ENCODE measurements around the gene HS1BP3.

The HS1BP3 gene

DNA sequence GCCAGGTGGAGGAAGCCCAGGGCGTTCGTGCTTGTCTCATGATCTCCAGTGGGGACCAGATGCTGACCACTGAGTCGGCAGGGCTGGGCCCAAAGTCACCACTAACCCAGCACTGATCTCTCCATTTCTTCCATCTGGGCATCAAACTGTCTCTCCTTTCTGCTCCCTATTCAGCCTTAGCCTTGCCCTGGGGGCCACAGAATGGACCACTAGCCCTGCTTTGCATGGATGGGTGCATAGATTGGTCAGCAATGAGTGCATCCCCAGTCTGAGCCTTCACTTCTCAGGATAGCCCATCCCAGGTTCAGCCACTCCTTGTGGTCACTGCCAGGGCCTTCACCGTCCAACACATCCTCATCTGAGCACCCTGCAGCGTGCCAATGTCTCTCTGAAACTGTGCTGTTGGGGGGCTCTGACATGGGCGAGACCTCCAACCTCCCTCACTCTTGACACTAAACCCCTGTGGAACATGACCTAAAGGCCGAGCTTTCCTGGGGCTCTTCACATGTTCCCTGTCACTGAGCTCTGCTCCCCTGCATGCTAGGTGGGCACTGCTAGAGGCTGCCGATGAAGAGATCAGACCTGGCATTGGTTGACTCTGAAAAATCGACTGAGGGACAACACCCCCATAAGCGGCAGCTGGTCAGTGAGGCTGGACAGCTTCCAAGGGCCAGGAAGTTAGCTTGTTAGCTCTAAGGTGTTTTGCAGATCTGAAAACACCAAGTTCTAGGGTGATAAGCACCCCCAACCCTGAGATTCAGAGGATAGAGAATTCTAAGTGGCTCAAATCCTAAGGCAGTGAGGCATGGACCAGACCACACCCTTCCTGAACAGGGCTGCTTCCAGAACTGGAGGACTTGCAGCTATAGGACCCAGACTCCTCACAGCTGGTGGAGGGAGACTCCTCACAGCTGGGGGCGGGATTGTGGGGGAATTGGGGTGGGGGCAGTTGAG, 61.7 kb downstream of the HS1BP3 start:
- Histone ChIP-seq H3K9ac (ENCODE audit: low read depth, low read length) (no peak overlapping the region), H3K4me3 (ENCODE audit: low read length) (no peak overlapping the region), H3K9me3 (ENCODE audit: insufficient read depth, low read depth, low read length) (no peaks in the 10 kb centered on the region), H3K36me3 (ENCODE audit: insufficient read depth, low read depth, low read length) (no peaks in the 10 kb centered on the region), H3K27me3 (ENCODE audit: insufficient read depth, low read length) (no peaks in the 10 kb centered on the region), H3K4me1 (ENCODE audit: insufficient read depth, low read length) (peaks cover 9% of the 10 kb centered on the region; the same call in 1 of the 2 replicates), H3K27ac (ENCODE audit: low read length) (no peak overlapping the region)

DNA sequence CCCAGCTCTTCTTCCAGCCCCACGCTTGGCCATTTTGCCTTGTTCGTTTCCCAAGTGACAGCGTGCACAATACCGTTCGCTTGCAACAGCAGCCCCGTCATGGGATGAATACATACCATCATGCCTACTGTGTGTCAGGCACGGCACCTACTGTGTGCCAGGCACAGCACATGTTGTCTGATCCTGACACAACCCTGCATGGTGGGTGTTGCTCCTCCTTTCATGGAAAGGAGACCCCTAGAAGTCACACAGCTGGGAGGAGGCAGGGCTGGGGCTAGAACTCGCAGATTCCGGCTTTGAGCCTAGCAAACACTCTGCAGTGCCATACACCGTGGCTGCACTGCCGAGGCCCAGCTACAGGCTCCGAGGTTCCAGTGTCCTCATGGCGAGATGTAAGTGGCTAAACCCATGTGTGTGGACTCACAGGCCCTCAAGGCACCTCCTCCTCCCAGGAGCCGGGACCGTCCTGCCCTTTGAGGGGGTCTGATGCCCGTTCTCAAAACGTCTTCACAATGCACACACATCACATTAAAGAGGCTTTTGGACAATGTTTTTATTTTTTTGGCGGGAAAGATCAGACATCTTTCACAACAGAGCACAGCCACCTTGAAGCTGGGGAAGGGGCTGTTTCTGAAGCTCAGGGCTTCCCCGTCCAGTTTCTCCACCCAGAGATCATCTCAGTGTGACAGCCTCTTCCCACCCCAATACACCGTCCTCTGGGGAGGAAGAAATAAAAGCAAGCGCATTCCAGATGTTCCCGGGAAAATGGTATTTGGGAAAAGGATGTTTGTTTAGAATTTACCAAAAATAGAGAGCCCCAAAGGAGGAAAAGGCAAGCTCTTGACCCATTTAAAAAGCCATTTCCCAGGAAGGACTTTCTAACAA, 64.9 kb downstream of the HS1BP3 start:
- no peaks in the 10 kb centered on the region for H3K27me3 ChIP-seq (ENCODE audit: insufficient read depth, low read length)
- no peaks in the 10 kb centered on the region for H3K36me3 ChIP-seq (ENCODE audit: insufficient read depth, low read depth, low read length)
- no peak overlapping the region for H3K4me3 ChIP-seq (ENCODE audit: low read length)
- H3K27ac ChIP-seq (ENCODE audit: low read length): no peak overlapping the region
- no peak overlapping the region for H3K9ac ChIP-seq (ENCODE audit: low read depth, low read length)
- peaks cover 6% of the 10 kb centered on the region; the same call in 1 of the 2 replicates for H3K9me3 ChIP-seq (ENCODE audit: insufficient read depth, low read depth, low read length)
- peaks cover 12% of the 10 kb centered on the region; the same call in 1 of the 2 replicates for H3K4me1 ChIP-seq (ENCODE audit: insufficient read depth, low read length)

- Histone ChIP-seq H3K36me3 (ENCODE audit: insufficient read depth, low read depth, low read length) (no peaks in the 10 kb centered on the region), H3K27me3 (ENCODE audit: insufficient read depth, low read length) (no peaks in the 10 kb centered on the region), H3K4me3 (ENCODE audit: low read length) (no peak overlapping the region), H3K27ac (ENCODE audit: low read length) (no peak overlapping the region), H3K9me3 (ENCODE audit: insufficient read depth, low read depth, low read length) (peaks cover 6% of the 10 kb centered on the region; the same call in 1 of the 2 replicates), H3K9ac (ENCODE audit: low read depth, low read length) (no peak overlapping the region), H3K4me1 (ENCODE audit: insufficient read depth, low read length) (peaks cover 12% of the 10 kb centered on the region; the same call in 1 of the 2 replicates)
Measured at GRCh38 chr2:20585359-20585709, 65.6 kb downstream of the HS1BP3 start.

DNA sequence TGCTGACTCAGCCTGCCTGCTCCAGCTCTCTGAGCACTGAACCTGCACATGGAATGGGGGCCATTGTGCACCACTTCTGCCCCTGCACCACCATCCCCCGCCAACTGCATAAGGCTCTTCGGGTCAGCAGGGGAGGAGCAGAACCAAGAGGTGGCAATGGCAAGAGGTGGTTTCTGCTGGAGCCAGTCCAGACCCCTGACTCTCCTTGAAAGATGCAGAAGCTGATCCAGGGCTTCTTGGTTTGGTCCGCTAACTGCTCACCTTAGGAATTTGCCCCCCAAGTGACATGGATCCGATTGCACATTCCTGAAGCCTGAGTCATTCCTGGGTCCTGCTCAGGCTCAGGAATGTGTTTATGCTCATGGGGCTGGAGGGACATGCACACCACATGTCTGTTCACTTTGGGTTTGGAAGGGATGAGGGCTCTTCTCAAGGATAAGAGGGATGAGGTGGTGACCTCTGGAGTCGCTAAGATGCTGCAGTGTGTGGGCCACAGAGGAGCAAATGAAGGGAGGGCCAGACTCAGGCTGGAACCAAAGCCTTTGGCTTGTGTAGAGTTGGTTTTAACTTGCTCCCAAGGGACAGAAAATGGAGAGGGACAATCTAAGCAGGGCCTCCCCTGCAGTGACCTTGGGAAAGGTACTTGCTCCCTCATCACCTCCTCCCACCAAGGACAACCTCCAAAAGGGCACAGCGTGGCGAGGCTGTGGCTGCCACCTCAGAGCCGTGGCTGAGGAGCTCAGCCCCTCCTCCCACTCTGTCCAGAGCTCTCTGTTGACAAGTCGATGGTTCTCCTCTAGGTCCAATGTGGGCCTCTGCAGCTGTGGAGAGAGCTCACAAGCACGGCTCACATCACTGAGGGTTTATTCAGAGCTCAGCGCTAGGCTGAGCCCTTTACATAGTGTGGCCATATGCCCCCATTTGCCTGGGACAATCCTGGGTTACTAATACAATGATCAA, 66.2 kb downstream of the HS1BP3 start:
- no peaks in the 10 kb centered on the region for H3K27me3 ChIP-seq (ENCODE audit: insufficient read depth, low read length)
- H3K36me3 ChIP-seq (ENCODE audit: insufficient read depth, low read depth, low read length): no peaks in the 10 kb centered on the region
- no peak overlapping the region; the same call in 1 of the 2 replicates for H3K4me3 ChIP-seq (ENCODE audit: low read length)
- H3K9ac ChIP-seq (ENCODE audit: low read depth, low read length): peak overlapping the region; percentile 53; the same call in 1 of the 2 replicates
- H3K27ac ChIP-seq (ENCODE audit: low read length): peak overlapping the region; percentile 42
- H3K9me3 ChIP-seq (ENCODE audit: insufficient read depth, low read depth, low read length): peaks cover 6% of the 10 kb centered on the region; the same call in 1 of the 2 replicates
- peaks cover 12% of the 10 kb centered on the region for H3K4me1 ChIP-seq (ENCODE audit: insufficient read depth, low read length)

DNA sequence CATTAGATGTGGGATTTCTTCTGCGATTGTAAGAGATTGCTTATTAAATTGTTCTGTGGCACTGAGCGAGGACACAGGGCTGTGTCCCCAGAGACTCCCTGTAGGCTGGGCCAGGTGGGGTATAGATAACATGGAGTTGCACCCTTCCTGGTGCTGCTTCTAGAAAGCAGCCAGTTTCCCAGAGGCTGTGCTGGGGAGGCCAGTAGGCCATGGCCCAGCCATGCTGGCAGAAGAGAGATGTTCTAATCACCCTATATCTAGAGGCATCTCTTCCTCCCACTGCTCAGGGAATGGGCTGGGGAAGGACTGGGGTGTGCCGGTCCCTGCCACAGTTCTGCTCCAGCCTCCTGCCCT, 66.9 kb downstream of the HS1BP3 start:
- peaks cover 6% of the 10 kb centered on the region; the same call in 1 of the 2 replicates for H3K9me3 ChIP-seq (ENCODE audit: insufficient read depth, low read depth, low read length)
- H3K9ac ChIP-seq (ENCODE audit: low read depth, low read length): peak overlapping the region; percentile 8; the same call in 1 of the 2 replicates
- peaks cover 12% of the 10 kb centered on the region for H3K4me1 ChIP-seq (ENCODE audit: insufficient read depth, low read length)
- no peak overlapping the region for H3K27ac ChIP-seq (ENCODE audit: low read length)
- no peaks in the 10 kb centered on the region for H3K27me3 ChIP-seq (ENCODE audit: insufficient read depth, low read length)
- H3K4me3 ChIP-seq (ENCODE audit: low read length): no peak overlapping the region; the same call in 1 of the 2 replicates
- H3K36me3 ChIP-seq (ENCODE audit: insufficient read depth, low read depth, low read length): no peaks in the 10 kb centered on the region

GRCh38 chr2:20583425-20583881, 67.4 kb downstream of the HS1BP3 start:
- no peak overlapping the region for H3K4me3 ChIP-seq (ENCODE audit: low read length)
- peaks cover 6% of the 10 kb centered on the region; the same call in 1 of the 2 replicates for H3K9me3 ChIP-seq (ENCODE audit: insufficient read depth, low read depth, low read length)
- H3K36me3 ChIP-seq (ENCODE audit: insufficient read depth, low read depth, low read length): no peaks in the 10 kb centered on the region
- H3K9ac ChIP-seq (ENCODE audit: low read depth, low read length): no peak overlapping the region
- H3K4me1 ChIP-seq (ENCODE audit: insufficient read depth, low read length): peaks cover 12% of the 10 kb centered on the region
- H3K27me3 ChIP-seq (ENCODE audit: insufficient read depth, low read length): no peaks in the 10 kb centered on the region
- no peak overlapping the region for H3K27ac ChIP-seq (ENCODE audit: low read length)

DNA sequence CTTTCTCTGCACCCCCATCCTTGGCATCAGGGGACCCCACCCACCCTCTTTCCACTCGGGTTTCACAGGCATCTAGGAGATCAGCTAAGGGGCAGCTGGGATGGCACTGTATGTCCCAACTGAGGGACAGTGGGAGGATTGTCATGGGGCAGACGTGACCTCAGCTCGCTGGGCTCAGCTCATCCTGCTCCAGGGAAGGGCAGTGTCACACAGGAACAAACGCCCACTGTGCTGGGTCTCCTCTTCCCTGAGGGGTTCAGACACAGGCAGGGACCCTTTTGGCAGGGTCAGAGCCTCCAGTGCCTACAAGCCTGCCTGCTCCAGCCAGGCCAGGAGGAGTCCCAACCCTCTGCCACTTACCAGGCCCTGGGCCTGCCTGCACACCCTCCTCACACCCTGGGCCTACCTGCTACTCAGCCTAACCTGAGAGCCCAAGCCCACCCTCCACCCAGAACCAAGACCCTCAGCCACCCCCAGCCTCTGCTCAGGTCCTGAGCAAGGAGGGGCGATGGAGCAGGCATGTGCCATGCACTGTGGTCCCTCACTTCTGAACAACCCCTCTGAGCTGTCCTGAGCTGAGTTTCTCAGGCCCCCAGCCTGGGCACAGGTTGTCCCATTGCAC, 68.2 kb downstream of the HS1BP3 start:
- Histone ChIP-seq H3K9me3 (ENCODE audit: insufficient read depth, low read depth, low read length) (peaks cover 6% of the 10 kb centered on the region; the same call in 1 of the 2 replicates), H3K4me3 (ENCODE audit: low read length) (no peak overlapping the region), H3K4me1 (ENCODE audit: insufficient read depth, low read length) (peaks cover 12% of the 10 kb centered on the region), H3K36me3 (ENCODE audit: insufficient read depth, low read depth, low read length) (no peaks in the 10 kb centered on the region), H3K9ac (ENCODE audit: low read depth, low read length) (no peak overlapping the region), H3K27me3 (ENCODE audit: insufficient read depth, low read length) (no peaks in the 10 kb centered on the region), H3K27ac (ENCODE audit: low read length) (no peak overlapping the region)

- Histone ChIP-seq H3K4me1 (ENCODE audit: insufficient read depth, low read length) (peaks cover 12% of the 10 kb centered on the region), H3K36me3 (ENCODE audit: insufficient read depth, low read depth, low read length) (no peaks in the 10 kb centered on the region), H3K9ac (ENCODE audit: low read depth, low read length) (no peak overlapping the region), H3K4me3 (ENCODE audit: low read length) (no peak overlapping the region), H3K27me3 (ENCODE audit: insufficient read depth, low read length) (no peaks in the 10 kb centered on the region), H3K9me3 (ENCODE audit: insufficient read depth, low read depth, low read length) (peaks cover 6% of the 10 kb centered on the region; the same call in 1 of the 2 replicates), H3K27ac (ENCODE audit: low read length) (no peak overlapping the region)
Measured at GRCh38 chr2:20580690-20581437, 70.0 kb downstream of the HS1BP3 start.

GRCh38 chr2:20579866-20580265, 71.0 kb downstream of the HS1BP3 start:
- no peaks in the 10 kb centered on the region for H3K27me3 ChIP-seq (ENCODE audit: insufficient read depth, low read length)
- H3K4me3 ChIP-seq (ENCODE audit: low read length): no peak overlapping the region
- H3K9ac ChIP-seq (ENCODE audit: low read depth, low read length): no peak overlapping the region
- peaks cover 9% of the 10 kb centered on the region for H3K4me1 ChIP-seq (ENCODE audit: insufficient read depth, low read length)
- no peak overlapping the region for H3K27ac ChIP-seq (ENCODE audit: low read length)
- peaks cover 6% of the 10 kb centered on the region; the same call in 1 of the 2 replicates for H3K9me3 ChIP-seq (ENCODE audit: insufficient read depth, low read depth, low read length)
- no peaks in the 10 kb centered on the region for H3K36me3 ChIP-seq (ENCODE audit: insufficient read depth, low read depth, low read length)
